ENCODE measurements around the gene ERICH4. TPM values are rescaled to one million over a fixed set of nuclear protein-coding genes. Genes with fewer than 3 reads are reported as not detected.

Gene ERICH4
- total and polyA plus RNA-seq, 2 donors (not counting 3 experiments of a cell fraction or from before 2014, with no cell fraction given) = not detected

DNA sequence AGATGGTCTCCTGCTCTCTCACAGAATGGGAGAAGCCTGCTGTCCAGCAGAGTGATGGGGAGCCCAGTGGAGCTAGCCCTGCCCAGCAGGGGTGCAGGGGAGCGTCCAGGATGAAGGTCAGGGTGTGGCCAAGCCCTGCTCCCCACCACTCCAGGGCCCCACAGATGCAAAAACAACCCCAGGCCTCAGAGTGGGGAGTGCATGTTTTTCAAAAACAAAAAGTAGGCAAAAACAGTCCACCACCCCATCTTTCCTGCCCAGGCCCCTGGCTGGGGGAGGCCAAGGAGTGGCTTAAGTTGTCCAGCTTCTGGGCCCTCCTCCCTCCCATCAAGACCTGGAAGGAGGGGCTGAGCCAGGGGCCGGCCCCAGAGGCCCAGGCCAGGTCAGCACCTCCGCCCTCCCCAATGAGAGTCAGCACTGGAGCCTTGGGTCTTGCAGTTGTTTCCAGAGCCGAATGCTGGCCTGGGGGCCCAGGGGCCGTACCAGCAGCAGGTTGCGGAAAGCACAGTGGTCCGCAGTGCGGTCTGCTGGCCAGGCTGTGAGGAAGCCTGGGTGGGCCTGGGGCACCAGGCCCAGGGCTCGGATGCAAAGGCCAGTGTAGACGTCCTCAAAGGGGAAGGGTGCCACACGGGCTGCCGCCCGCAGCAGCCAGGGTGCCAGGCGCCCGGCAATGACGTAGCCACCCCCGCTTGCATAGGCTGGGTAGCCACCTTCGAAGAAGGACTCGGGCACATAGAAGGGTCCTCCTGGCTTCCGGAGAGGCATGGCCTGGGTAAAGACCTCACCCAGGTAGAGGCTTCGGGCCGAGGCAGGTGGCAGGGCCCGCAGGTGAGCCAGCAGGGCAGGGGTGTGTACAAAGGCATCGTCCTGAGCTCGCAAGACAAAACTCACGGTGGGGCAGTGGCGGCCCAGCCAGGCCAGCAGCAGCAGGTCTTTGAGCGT is 17.5 kb upstream of the ERICH4 start:
- Histone ChIP-seq H3K4me1 (ENCODE audit: control insufficient read depth, extremely low read depth, insufficient read depth, low read length) (peaks cover 25% of the 10 kb centered on the region), H3K9ac (replicated peaks; ENCODE audit: extremely low read depth, insufficient read depth, low read length) (no peak overlapping the region), H3K4me2 (ENCODE audit: insufficient read depth, low read length) (no peak overlapping the region), H3K9me1 (replicated peaks; ENCODE audit: control insufficient read depth, extremely low read depth, insufficient read depth, low read length) (no peaks in the 10 kb centered on the region), H3K27me3 (ENCODE audit: control insufficient read depth in 2 of 2, insufficient read depth in 2 of 2, low read length in 2 of 2) (no peaks in the 10 kb centered on the region), H4K20me1 (replicated peaks; ENCODE audit: control insufficient read depth, extremely low read depth, insufficient read depth, low read length) (no peaks in the 10 kb centered on the region), H3K9me3 (replicated peaks; ENCODE audit: control insufficient read depth, insufficient read depth, low read length) (no peaks in the 10 kb centered on the region), H3K27ac (ENCODE audit: insufficient read depth, low read depth, low read length) (no peak overlapping the region), H3K79me2 (ENCODE audit: control insufficient read depth, insufficient read depth, low read length) (peaks cover 5% of the 10 kb centered on the region), H3K4me3 (replicated peaks in 1 of 3; ENCODE audit: insufficient read depth in 1 of 3, low read depth in 1 of 3, low read length in 3 of 3) (no peak overlapping the region), H2AFZ (ENCODE audit: low read depth, low read length) (no peak overlapping the region), H3K36me3 (ENCODE audit: control insufficient read depth in 2 of 2, extremely low read depth in 1 of 2, insufficient read depth in 2 of 2, low read length in 2 of 2) (peaks cover 0 to 29% of the 10 kb centered on the region in 2 experiments)
- no TSS peak for BruUV-seq (replicated peaks)
- ChIA-PET POLR2A (no interaction called here), CTCF (no interaction called here)
- FAIRE-seq (no peak), DNase-seq (ENCODE audit: low read depth, low spot score) (no peak)
- TF ChIP-seq, protein P1, sequence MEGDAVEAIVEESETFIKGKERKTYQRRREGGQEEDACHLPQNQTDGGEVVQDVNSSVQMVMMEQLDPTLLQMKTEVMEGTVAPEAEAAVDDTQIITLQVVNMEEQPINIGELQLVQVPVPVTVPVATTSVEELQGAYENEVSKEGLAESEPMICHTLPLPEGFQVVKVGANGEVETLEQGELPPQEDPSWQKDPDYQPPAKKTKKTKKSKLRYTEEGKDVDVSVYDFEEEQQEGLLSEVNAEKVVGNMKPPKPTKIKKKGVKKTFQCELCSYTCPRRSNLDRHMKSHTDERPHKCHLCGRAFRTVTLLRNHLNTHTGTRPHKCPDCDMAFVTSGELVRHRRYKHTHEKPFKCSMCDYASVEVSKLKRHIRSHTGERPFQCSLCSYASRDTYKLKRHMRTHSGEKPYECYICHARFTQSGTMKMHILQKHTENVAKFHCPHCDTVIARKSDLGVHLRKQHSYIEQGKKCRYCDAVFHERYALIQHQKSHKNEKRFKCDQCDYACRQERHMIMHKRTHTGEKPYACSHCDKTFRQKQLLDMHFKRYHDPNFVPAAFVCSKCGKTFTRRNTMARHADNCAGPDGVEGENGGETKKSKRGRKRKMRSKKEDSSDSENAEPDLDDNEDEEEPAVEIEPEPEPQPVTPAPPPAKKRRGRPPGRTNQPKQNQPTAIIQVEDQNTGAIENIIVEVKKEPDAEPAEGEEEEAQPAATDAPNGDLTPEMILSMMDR (IDR thresholded peaks at IDR 0.05; ENCODE audit: extremely low read depth in 1 of 2, insufficient read depth in 1 of 2, low read depth in 1 of 2, low read length in 2 of 2) = no peak
- TF ChIP-seq POLR2A (IDR thresholded peaks at IDR 0.05; ENCODE audit: low read depth, low read length) (no peak), FOS (IDR thresholded peaks at IDR 0.05; ENCODE audit: borderline replicate concordance, insufficient read depth, low read length) (no peak), MYC (IDR thresholded peaks at IDR 0.05; ENCODE audit: low read depth, low read length) (no peak), GATA2 (IDR thresholded peaks at IDR 0.05; ENCODE audit: insufficient read depth, insufficient read length, low read depth, low read length) (no peak), EZH2 (IDR thresholded peaks at IDR 0.05; ENCODE audit: borderline replicate concordance, low read depth, low read length, severe bottlenecking) (no peak), JUN (IDR thresholded peaks at IDR 0.05; ENCODE audit: borderline replicate concordance, insufficient read depth, insufficient read length, low read depth) (no peak)
- TF ChIP-seq, protein P2, sequence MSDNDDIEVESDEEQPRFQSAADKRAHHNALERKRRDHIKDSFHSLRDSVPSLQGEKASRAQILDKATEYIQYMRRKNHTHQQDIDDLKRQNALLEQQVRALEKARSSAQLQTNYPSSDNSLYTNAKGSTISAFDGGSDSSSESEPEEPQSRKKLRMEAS (IDR thresholded peaks at IDR 0.05; ENCODE audit: insufficient read depth, insufficient read length) = no peak
- intact Hi-C loops (cut with micrococcal nuclease) = loop anchor here (2.0 kb wide), 1 partner anchor 61 kb away; the partner anchor contains the start of gene B9D2
- dilution Hi-C loops (cut with MboI; ENCODE audit: extremely low pct_ligation_motif_present, low sequenced_read_pairs) = no loop called here
